Right atrium auricular region (tissue), 2 donors: Measurements from ENCODE around the gene CALML6. TPM values are rescaled to one million over a fixed set of nuclear protein-coding genes. Genes with fewer than 3 reads are reported as not detected.
"Not testable (repeated sequence)": the region's sequence is repeated elsewhere in the genome, so short reads cannot be mapped to it uniquely, and the experiment has no call there.

ENCODE experiments used
- DNase-seq: peaks from one replicate; pipeline ENCODE4 v3.0.0-alpha.2; 2019; ENCODE audit warnings: low spot score
- H3K27ac ChIP-seq, 2 donors: fragments of 200-600 bp; sonication (generic); 1 replicate in 1 of 2; 2 replicates in 1 of 2; pipeline ENCODE4 v1.5.1; 2016 to 2019
- H3K27me3 ChIP-seq, 2 donors: fragments of 200-600 bp; sonication (generic); one replicate each; pipeline versions ENCODE4 v1.5.1 to v1.6.0; 2017 to 2019
- H3K36me3 ChIP-seq: fragments of 200-600 bp; sonication (generic); one replicate; pipeline ENCODE4 v1.5.1; 2016
- H3K4me1 ChIP-seq, 2 donors: fragments of 200-600 bp; sonication (generic); one replicate each; pipeline versions ENCODE4 v1.5.1 to v1.6.0; 2017 to 2019
- H3K4me3 ChIP-seq, 2 donors: fragments of 200-600 bp; sonication (generic); 1 replicate in 1 of 2; 2 replicates in 1 of 2; pipeline ENCODE4 v1.5.1; 2017 to 2019; ENCODE audit warnings: mild to moderate bottlenecking in 1 of 2, moderate library complexity in 1 of 2
- H3K9me3 ChIP-seq, 2 donors: fragments of 200-600 bp; sonication (generic); one replicate each; pipeline ENCODE4 v1.5.1; 2019
- total RNA-seq, 2 donors: library from RNA; depleted of rRNA; stranded (reverse); fragments of >200 nt; gene quantifications; one replicate each; pipeline ENCODE4 v1.1.0, GENCODE V29; 2016
- TF ChIP-seq, protein P1 (sequence below), 2 donors: fragments of 200-600 bp; sonication (generic); IDR thresholded peaks; one replicate each; pipeline ENCODE4 v1.5.1; 2019; ENCODE audit warnings: antibody characterized with exemption in 2 of 2

The CALML6 gene
- total RNA-seq, 2 donors from 2014 or later: not detected

DNA sequence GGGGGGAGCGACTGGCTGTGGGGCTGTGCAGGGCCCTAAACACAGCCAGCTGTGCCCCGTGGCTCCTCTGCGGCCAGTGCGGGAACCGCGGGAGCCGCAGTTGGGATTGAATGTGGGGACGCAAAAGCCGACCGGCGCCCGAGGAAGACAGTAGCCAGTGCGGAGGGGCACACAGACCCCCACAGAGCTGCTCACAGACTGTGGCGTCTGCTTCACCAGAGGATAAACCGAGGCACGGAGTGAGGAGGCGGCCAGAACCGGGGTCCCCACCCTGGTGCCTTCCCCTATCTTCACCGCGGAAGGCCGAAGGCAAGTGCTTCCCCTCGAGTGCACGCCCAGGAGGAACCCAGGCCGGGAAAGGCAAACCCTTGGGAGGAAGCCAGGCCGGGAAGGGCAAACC is 12.7 kb downstream of the CALML6 start:
- peaks cover 0 to 17% of the 10 kb centered on the region in 2 donors for H3K4me1 ChIP-seq
- TF ChIP-seq, protein P1, sequence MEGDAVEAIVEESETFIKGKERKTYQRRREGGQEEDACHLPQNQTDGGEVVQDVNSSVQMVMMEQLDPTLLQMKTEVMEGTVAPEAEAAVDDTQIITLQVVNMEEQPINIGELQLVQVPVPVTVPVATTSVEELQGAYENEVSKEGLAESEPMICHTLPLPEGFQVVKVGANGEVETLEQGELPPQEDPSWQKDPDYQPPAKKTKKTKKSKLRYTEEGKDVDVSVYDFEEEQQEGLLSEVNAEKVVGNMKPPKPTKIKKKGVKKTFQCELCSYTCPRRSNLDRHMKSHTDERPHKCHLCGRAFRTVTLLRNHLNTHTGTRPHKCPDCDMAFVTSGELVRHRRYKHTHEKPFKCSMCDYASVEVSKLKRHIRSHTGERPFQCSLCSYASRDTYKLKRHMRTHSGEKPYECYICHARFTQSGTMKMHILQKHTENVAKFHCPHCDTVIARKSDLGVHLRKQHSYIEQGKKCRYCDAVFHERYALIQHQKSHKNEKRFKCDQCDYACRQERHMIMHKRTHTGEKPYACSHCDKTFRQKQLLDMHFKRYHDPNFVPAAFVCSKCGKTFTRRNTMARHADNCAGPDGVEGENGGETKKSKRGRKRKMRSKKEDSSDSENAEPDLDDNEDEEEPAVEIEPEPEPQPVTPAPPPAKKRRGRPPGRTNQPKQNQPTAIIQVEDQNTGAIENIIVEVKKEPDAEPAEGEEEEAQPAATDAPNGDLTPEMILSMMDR (IDR thresholded peaks at IDR 0.05): no peak
- DNase-seq: no peak
- no peaks in the 10 kb centered on the region for H3K36me3 ChIP-seq
- no peak overlapping the region for H3K27ac ChIP-seq
- H3K4me3 ChIP-seq: no peak overlapping the region
- H3K9me3 ChIP-seq: no peaks in the 10 kb centered on the region
- no peaks in the 10 kb centered on the region for H3K27me3 ChIP-seq

DNA sequence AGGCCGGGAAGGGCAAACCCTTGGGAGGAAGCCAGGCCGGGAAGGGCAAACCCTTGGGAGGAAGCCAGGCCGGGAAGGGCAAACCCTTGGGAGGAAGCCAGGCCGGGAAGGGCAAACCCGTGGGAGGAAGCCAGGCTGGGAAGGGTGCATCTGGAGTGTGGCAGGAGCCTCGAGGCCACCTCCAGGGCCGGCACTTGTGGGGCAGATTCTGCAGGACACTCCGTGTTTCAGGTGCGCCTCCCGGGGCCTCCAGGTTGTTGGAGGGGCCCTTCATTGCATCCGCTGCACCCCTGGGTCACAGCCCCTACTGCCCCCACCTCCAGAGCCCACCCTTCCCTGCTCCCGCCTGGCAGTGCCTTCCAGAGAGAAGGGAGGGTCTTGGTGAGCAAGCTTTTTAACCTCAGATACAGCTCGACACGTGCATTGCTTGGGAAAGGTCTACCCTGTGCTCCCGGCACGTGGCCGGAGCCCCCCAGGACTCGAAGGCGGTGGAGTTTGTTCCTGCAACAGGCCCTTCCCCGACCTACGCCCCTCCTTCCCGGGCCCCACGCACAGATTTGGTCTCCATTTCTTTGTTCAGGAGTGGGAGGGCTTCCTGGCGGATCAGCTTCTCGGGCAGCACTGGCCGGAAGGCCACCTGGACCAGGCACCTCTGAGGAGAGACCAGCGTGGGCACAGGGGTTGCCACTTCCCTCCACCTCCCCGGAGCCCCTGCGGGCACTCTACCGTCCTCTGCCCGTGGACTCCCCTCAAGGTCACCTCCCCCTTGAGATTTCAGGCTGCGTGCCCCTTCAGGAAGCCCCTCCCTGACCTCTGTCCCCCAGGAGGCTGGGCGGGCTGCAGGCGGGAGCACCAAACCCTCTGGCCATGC is 13.4 kb downstream of the CALML6 start:
- Histone ChIP-seq H3K4me1 (peaks cover 0 to 17% of the 10 kb centered on the region in 2 donors), H3K27ac (no peak overlapping the region), H3K4me3 (no peak overlapping the region), H3K36me3 (no peaks in the 10 kb centered on the region), H3K27me3 (no peaks in the 10 kb centered on the region), H3K9me3 (no peaks in the 10 kb centered on the region)
- no peak for DNase-seq
- TF ChIP-seq, protein P1 (IDR thresholded peaks at IDR 0.05): no peak

DNA sequence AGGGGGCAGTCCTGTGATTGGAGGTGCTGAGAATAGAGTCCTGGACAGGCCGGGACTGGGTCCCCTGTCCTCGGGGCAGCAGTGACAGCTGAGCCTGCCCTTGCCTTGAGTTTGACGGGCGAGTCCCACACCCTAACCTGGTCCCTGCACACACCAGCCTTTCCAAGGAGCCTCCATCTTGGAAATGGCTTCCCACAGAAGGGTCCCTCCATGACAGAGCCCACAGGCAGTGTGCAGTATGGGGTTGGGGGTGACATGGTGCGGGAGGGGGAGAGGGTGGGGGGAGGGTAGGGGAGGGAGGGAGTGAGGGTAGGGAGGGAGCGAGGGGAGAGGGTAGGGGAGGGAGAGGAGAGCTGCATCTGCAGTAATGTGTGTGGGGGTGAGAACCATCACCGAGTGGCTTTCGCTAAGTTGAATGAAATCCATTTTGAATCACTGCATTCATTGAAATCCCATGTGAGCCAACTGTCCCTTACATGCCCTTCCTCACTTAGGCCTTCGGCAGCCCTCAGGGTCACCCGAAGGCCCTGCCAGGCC is 14.1 kb downstream of the CALML6 start:
- TF ChIP-seq, protein P1 (IDR thresholded peaks at IDR 0.05): no peak
- Histone ChIP-seq H3K36me3 (no peaks in the 10 kb centered on the region), H3K27me3 (no peaks in the 10 kb centered on the region), H3K27ac (no peak overlapping the region), H3K9me3 (no peaks in the 10 kb centered on the region), H3K4me3 (no peak overlapping the region), H3K4me1 (peaks cover 0 to 17% of the 10 kb centered on the region in 2 donors)
- DNase-seq: no peak

DNA sequence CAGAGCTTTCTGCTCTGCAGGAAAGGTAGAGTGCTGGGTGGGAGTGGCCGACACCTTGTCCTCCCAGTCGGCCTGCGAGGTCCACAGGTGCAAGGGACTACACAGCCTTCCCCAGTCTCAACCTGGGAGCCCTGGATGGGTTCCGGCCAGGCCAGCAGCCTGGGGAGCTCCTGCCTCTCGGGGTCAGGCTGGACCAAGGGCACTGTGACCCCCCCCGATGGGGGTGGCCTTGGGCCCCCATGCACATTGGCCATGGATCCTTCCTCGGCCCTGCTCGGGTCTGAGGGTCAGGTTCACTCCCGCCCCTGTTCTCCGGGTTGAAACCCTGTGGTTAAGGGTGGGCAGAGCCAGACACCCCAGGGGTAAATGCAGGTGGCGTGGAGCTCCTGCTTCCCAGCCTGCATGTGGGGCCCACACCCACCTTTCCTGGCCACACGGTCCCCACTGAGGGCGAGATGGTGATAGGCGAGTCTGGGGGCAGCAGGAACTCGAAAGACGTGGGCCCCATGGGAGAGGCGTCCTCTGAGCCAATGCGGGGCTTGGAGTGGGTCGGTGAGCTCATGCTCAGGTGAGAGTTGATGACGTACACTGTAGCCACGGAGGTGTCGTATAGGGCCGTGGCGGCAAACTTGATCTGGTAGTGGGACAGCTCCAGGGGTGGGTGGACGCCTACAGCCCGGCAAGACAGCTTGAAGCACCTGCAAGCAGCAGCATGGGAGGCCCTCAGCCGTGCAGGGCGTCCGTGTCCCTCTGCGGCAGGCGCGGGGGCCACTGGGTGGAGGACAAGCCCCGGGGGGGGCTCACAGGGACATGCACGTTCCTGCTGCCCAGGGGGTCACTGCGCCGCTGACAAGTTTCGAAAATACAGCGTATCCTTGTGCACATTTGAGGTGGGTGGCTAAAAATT is 14.8 kb downstream of the CALML6 start:
- Histone ChIP-seq H3K27ac (no peak overlapping the region), H3K4me1 (peaks cover 0 to 17% of the 10 kb centered on the region in 2 donors), H3K9me3 (no peaks in the 10 kb centered on the region), H3K36me3 (no peaks in the 10 kb centered on the region), H3K4me3 (no peak overlapping the region), H3K27me3 (no peaks in the 10 kb centered on the region)
- TF ChIP-seq, protein P1 (IDR thresholded peaks at IDR 0.05): no peak
- no peak for DNase-seq

DNA sequence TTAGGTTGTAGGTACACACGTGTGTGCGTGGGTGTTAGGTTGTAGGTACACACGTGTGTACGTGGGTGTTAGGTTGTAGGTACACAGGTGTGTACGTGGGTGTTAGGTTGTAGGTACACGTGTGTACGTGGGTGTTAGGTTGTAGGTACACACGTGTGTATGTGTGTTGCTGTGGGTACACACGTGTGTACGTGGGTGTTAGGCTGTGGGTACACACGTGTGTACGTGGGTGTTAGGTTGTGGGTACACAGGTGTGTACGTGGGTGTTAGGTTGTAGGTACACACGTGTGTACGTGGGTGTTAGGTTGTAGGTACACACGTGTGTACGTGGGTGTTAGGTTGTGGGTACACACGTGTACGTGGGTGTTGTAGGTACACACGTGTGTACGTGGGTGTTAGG is 19.8 kb downstream of the CALML6 start:
- not testable (repeated sequence) for H3K27ac ChIP-seq, H3K27me3 ChIP-seq, H3K36me3 ChIP-seq, H3K9me3 ChIP-seq, H3K4me3 ChIP-seq, DNase-seq, H3K4me1 ChIP-seq

DNA sequence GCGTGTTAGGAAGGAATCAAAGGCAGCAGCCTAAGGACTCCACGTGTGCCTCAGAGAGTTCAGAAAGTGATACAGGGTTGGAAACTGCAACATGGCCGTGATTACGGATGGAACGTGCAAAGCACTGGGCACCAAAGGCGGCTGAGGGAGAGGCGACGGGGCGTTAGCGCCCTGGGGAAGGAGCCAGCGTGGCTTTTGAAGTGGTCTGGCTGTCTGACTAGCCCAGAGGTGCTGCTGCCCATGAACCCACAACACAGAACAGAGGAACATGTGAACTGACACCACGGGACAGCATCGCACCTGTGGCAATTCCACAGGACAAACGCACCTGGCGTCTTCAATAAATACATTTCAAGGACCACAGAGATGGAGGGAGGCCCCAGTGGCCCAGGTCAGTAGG is 22.0 kb downstream of the CALML6 start:
- no peaks in the 10 kb centered on the region for H3K4me1 ChIP-seq
- no peaks in the 10 kb centered on the region for H3K9me3 ChIP-seq
- no peak overlapping the region for H3K4me3 ChIP-seq
- TF ChIP-seq, protein P1 (IDR thresholded peaks at IDR 0.05): no peak
- no peaks in the 10 kb centered on the region for H3K36me3 ChIP-seq
- no peak overlapping the region for H3K27ac ChIP-seq
- H3K27me3 ChIP-seq: no peaks in the 10 kb centered on the region
- no peak for DNase-seq
